Ishikawa (cell line): ENCODE results near the gene MED16.

Experiments
- CREB1 ChIP-seq: IDR thresholded peaks from 2 replicates; pipeline ENCODE4 v1.6.1; 2012; ENCODE audit warnings: low read depth
- EGR1 ChIP-seq: IDR thresholded peaks from 2 replicates; pipeline ENCODE4 v1.6.1; 2012
- EP300 ChIP-seq: IDR thresholded peaks from 2 replicates; pipeline ENCODE4 v1.6.1; 2012; ENCODE audit warnings: borderline replicate concordance
- FOXM1 ChIP-seq: IDR thresholded peaks from 2 replicates; pipeline ENCODE4 v1.6.1; 2012; ENCODE audit warnings: low read depth, borderline replicate concordance
- NFIC ChIP-seq: IDR thresholded peaks from 2 replicates; pipeline ENCODE4 v1.6.1; 2012
- RAD21 ChIP-seq: IDR thresholded peaks from 2 replicates; pipeline ENCODE4 v1.6.1; 2012; ENCODE audit warnings: low read depth
- TAF1 ChIP-seq: IDR thresholded peaks from 2 replicates; pipeline ENCODE4 v1.6.1; 2012; ENCODE audit warnings: low read depth, mild to moderate bottlenecking
- TCF12 ChIP-seq: IDR thresholded peaks from 2 replicates; pipeline ENCODE4 v1.6.1; 2012; ENCODE audit warnings: low read depth
- TEAD4 ChIP-seq: IDR thresholded peaks from 2 replicates; pipeline ENCODE4 v1.6.1; 2012
- YY1 ChIP-seq: IDR thresholded peaks from 2 replicates; pipeline ENCODE4 v1.6.1; 2012; ENCODE audit warnings: low read depth
- ZBTB7A ChIP-seq: IDR thresholded peaks from 2 replicates; pipeline ENCODE4 v1.6.1; 2012; ENCODE audit warnings: low read depth
- TF ChIP-seq, protein P1 (sequence below): IDR thresholded peaks from 2 replicates; pipeline ENCODE4 v1.6.1; 2012; ENCODE audit warnings: low read depth, mild to moderate bottlenecking
- TF ChIP-seq, protein P2 (sequence below): IDR thresholded peaks from 2 replicates; pipeline ENCODE4 v1.6.1; 2012
- TF ChIP-seq, protein P3 (sequence below): IDR thresholded peaks from 2 replicates; pipeline ENCODE4 v1.6.1; 2012

The MED16 gene

DNA sequence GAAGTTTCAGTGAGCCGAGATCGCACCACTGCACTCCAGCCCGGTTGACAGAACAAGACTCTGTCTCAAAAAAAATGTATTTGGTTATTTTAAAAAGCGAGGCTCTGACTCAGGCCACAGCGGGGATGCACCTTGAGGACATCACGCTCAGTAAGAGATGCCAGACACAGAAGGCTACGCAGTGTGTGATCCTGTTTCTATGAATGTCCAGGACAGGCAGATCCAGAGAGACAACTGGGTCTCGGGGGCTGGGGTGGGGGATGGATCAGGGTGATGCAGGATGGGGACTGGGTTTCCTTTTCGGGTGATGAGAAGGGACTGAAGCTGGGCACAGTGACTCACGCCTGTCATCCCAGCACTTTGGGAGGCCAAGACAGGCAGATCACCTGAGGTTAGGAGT is 5.4 kb downstream of the MED16 start:
- TF ChIP-seq, protein P1, sequence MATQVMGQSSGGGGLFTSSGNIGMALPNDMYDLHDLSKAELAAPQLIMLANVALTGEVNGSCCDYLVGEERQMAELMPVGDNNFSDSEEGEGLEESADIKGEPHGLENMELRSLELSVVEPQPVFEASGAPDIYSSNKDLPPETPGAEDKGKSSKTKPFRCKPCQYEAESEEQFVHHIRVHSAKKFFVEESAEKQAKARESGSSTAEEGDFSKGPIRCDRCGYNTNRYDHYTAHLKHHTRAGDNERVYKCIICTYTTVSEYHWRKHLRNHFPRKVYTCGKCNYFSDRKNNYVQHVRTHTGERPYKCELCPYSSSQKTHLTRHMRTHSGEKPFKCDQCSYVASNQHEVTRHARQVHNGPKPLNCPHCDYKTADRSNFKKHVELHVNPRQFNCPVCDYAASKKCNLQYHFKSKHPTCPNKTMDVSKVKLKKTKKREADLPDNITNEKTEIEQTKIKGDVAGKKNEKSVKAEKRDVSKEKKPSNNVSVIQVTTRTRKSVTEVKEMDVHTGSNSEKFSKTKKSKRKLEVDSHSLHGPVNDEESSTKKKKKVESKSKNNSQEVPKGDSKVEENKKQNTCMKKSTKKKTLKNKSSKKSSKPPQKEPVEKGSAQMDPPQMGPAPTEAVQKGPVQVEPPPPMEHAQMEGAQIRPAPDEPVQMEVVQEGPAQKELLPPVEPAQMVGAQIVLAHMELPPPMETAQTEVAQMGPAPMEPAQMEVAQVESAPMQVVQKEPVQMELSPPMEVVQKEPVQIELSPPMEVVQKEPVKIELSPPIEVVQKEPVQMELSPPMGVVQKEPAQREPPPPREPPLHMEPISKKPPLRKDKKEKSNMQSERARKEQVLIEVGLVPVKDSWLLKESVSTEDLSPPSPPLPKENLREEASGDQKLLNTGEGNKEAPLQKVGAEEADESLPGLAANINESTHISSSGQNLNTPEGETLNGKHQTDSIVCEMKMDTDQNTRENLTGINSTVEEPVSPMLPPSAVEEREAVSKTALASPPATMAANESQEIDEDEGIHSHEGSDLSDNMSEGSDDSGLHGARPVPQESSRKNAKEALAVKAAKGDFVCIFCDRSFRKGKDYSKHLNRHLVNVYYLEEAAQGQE = no peak
- TF ChIP-seq RAD21 = no peak
- TF ChIP-seq ZBTB7A = no peak
- TF ChIP-seq EGR1 = no peak
- no peak for TF ChIP-seq FOXM1

DNA sequence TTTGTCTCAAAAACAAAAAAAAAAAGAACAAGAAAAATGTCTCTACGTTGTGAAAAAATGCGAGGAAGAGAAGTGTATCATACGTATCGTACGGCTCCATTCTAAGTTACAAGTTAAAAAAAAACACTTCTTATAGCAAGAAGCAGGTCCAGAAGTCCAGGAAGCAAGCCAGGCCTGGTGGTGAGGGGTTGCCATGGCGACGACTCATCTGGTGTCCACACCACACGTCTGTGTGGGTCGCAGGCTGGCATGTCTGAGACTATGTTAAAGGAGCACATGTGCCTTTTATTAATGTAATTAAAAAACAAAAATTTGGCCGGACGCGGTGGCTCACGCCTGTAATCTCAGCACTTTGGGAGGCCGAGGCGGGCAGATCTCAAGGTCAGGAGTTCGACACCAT is 5.9 kb downstream of the MED16 start:
- TF ChIP-seq, protein P2, sequence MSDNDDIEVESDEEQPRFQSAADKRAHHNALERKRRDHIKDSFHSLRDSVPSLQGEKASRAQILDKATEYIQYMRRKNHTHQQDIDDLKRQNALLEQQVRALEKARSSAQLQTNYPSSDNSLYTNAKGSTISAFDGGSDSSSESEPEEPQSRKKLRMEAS = no peak
- TF ChIP-seq, protein P1 = no peak
- TF ChIP-seq EP300 (no peak), YY1 (no peak), FOXM1 (no peak), NFIC (no peak), ZBTB7A (no peak), TCF12 (no peak), CREB1 (no peak), EGR1 (no peak)
- TF ChIP-seq, protein P3, sequence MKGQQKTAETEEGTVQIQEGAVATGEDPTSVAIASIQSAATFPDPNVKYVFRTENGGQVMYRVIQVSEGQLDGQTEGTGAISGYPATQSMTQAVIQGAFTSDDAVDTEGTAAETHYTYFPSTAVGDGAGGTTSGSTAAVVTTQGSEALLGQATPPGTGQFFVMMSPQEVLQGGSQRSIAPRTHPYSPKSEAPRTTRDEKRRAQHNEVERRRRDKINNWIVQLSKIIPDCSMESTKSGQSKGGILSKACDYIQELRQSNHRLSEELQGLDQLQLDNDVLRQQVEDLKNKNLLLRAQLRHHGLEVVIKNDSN = no peak

DNA sequence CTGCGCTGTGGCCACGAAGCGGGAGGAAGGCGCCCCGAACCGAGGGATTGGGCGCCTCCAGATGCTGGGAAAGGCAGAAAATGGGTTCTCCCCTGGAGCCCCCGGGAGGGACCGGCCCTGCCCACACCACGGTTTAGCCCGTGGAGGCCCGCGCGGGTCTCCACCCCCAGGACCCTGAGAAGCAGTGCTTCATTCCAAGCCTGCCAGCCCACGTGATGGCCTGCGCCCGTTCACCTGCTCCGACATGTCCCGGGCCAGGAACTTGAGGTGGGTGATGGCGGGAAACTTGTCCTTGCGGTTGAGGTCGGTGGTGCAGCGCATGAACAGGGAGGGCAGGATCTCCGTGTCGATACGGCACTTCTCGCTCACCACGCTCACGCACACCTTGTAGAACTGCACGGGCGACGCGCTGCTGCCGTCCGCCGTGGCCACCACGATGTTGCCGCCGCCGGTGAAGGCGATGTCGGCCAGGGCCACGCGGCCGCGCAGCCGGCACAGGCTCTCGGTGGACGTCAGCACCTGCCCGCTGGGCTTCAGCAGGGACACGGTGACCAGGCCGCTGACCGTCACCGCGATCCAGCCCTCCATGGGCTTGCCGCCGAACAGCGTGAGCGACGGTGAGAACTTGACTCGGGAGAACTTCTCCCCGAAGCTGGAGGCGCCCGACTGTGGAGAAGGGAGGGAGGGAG is 7.3 kb downstream of the MED16 start:
- no peak for TF ChIP-seq YY1
- no peak for TF ChIP-seq TAF1
- no peak for TF ChIP-seq NFIC
- no peak for TF ChIP-seq ZBTB7A
- no peak for TF ChIP-seq EP300
- no peak for TF ChIP-seq TEAD4
- TF ChIP-seq, protein P3 = no peak
- no peak for TF ChIP-seq CREB1
- TF ChIP-seq FOXM1 = no peak
- TF ChIP-seq, protein P1 = no peak

DNA sequence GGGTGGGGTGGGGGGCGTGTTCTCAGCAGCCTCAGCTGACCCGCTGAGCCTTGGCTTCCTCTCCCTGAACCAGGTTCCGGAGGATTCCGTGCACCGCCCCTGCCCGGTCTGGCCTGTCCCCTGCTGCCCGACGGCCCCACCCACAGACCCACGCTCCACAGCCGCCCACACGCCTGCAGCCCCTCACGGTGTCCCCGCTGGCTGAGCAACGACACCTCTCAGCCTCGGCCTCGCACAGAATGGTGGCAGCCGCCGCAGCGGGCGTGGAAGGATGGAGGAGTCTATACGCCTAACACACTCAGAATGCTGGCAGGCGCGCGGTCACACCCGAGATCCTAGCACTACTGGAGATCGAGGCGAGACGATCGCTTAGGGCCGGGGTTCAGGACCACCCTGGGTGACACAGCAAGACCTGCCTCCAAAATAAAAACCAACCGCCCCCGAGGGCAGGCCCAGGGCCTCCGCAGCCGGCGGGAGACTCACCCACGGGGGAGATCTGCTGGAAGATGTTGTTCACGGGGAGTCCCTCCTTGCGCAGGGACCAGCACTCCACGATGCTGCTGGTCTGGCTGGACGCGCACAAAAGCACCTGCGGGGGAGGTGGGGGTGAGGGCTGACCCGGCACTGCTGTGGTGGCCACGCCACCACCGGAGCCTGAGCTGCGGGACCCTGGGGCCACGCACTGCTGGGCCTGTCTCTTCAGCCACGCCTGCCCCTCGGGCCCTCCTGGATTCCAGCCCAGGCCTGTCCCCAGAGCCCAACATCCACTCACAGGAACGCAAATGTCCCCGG is 8.4 kb downstream of the MED16 start:
- TF ChIP-seq ZBTB7A (no peak), NFIC (no peak), TEAD4 (no peak), EP300 (no peak)
- TF ChIP-seq, protein P1 = no peak
